Smooth muscle cell (in vitro differentiated cells): ENCODE results near the gene DAAM2. TPM values are rescaled to one million over a fixed set of nuclear protein-coding genes. Genes with fewer than 3 reads are reported as not detected.

Experiments used
- DNase-seq: peaks from one replicate; lab custom pipeline; 2025; ENCODE audit not compliant: unreplicated experiment; lab: John Stamatoyannopoulos, UW
- H2AFZ ChIP-seq: fragments of 200-600 bp; sonication (generic); 2 replicates; pipeline ENCODE4 v1.6.0; 2016; ENCODE audit warnings: antibody characterized with exemption, low read depth, mild to moderate bottlenecking
- H3F3A ChIP-seq: fragments of 200-600 bp; sonication (generic); 2 replicates; pipeline ENCODE4 v1.6.0; 2017; ENCODE audit warnings: antibody characterized with exemption, low read depth
- H3K27ac ChIP-seq: fragments of 200-600 bp; sonication (generic); 2 replicates; pipeline ENCODE4 v1.5.1; 2016; ENCODE audit warnings: low read depth, mild to moderate bottlenecking
- H3K27me3 ChIP-seq: fragments of 200-600 bp; sonication (generic); 2 replicates; pipeline ENCODE4 v1.6.1; 2016; ENCODE audit warnings: low read depth, mild to moderate bottlenecking
- H3K36me3 ChIP-seq: fragments of 200-600 bp; sonication (generic); 2 replicates; pipeline ENCODE4 v1.5.1; 2016; ENCODE audit warnings: low read depth
- H3K4me1 ChIP-seq: fragments of 200-600 bp; sonication (generic); 2 replicates; pipeline ENCODE4 v1.5.1; 2016; ENCODE audit warnings: low read depth
- H3K4me2 ChIP-seq: fragments of 200-600 bp; sonication (generic); 2 replicates; pipeline ENCODE4 v1.6.0; 2016; ENCODE audit warnings: mild to moderate bottlenecking
- H3K4me3 ChIP-seq: fragments of 200-600 bp; sonication (generic); 2 replicates; pipeline ENCODE4 v1.5.1; 2016; ENCODE audit warnings: mild to moderate bottlenecking
- H3K79me2 ChIP-seq: fragments of 200-600 bp; sonication (generic); 2 replicates; pipeline ENCODE4 v1.6.0; 2016; ENCODE audit warnings: low read depth, mild to moderate bottlenecking
- H3K9ac ChIP-seq: fragments of 200-600 bp; sonication (generic); 2 replicates; pipeline ENCODE4 v1.6.0; 2016; ENCODE audit warnings: low read depth
- H3K9me3 ChIP-seq: fragments of 200-600 bp; sonication (generic); replicated peaks from 2 replicates; pipeline ENCODE4 v1.5.1; 2016; ENCODE audit warnings: low read depth
- H4K20me1 ChIP-seq: fragments of 200-600 bp; sonication (generic); 2 replicates; pipeline ENCODE4 v1.6.0; 2016; ENCODE audit warnings: low read depth
- CTCF ChIP-seq: fragments of 200-600 bp; sonication (generic); IDR thresholded peaks from 2 replicates; pipeline ENCODE4 v1.5.1; 2017; ENCODE audit warnings: borderline replicate concordance, mild to moderate bottlenecking, antibody characterized with exemption; ENCODE audit not compliant: insufficient read depth, poor library complexity, severe bottlenecking
- WGBS: methylation state at CpG from one replicate; pipeline ENCODE4 v1.1.7; 2016; ENCODE audit warnings: low lambda C conversion rate; 5-methylcytosine and 5-hydroxymethylcytosine counted together
- polyA plus RNA-seq: library from polyadenylated mRNA; unstranded; fragments of >200 nt; fragmentation: Nextera tagmentation; extraction: Ambion mirVana; gene quantifications from 2 replicates; pipeline ENCODE4 v1.2.1, GENCODE V29; 2016
- total RNA-seq: library from RNA; depleted of rRNA; stranded (reverse); fragments of >200 nt; gene quantifications from 2 replicates; pipeline ENCODE4 v1.2.3, GENCODE V29; 2014

DAAM2 gene
- total and polyA plus RNA-seq, 2 experiments from 2014 or later = 26.5 to 29.8 TPM

GRCh38 chr6:39931607-39932006 is 139.4 kb downstream of the DAAM2 start:
- Histone ChIP-seq H4K20me1 (no peaks in the 10 kb centered on the region), H3F3A (no peaks in the 10 kb centered on the region), H3K4me2 (no peak overlapping the region), H3K9me3 (no peaks in the 10 kb centered on the region), H2AFZ (no peak overlapping the region), H3K9ac (no peak overlapping the region), H3K4me3 (no peak overlapping the region), H3K4me1 (peaks cover 6% of the 10 kb centered on the region), H3K27ac (no peak overlapping the region), H3K36me3 (no peaks in the 10 kb centered on the region), H3K27me3 (no peaks in the 10 kb centered on the region), H3K79me2 (no peaks in the 10 kb centered on the region)
- 100% methylated on average over 1 of the region's 1 CpG for WGBS
- no peak for TF ChIP-seq CTCF
- no peak for DNase-seq

GRCh38 chr6:39932386-39932910 is 140.3 kb downstream of the DAAM2 start:
- H3K9me3 ChIP-seq = no peaks in the 10 kb centered on the region
- no peak overlapping the region for H3K4me2 ChIP-seq
- DNase-seq = no peak
- TF ChIP-seq CTCF = no peak
- H2AFZ ChIP-seq = no peak overlapping the region
- H3K4me3 ChIP-seq = no peak overlapping the region
- H3K79me2 ChIP-seq = no peaks in the 10 kb centered on the region
- H3F3A ChIP-seq = no peaks in the 10 kb centered on the region
- WGBS = 96% methylated on average over 8 of the region's 8 CpGs
- H4K20me1 ChIP-seq = no peaks in the 10 kb centered on the region
- no peaks in the 10 kb centered on the region for H3K36me3 ChIP-seq
- H3K4me1 ChIP-seq = peaks cover 6% of the 10 kb centered on the region
- H3K27ac ChIP-seq = no peak overlapping the region
- no peak overlapping the region for H3K9ac ChIP-seq
- no peaks in the 10 kb centered on the region for H3K27me3 ChIP-seq

GRCh38 chr6:39933669-39934130 is 141.5 kb downstream of the DAAM2 start:
- no peak for TF ChIP-seq CTCF
- peak overlapping the region; percentile 88 for H3K4me3 ChIP-seq
- peaks cover 6% of the 10 kb centered on the region for H3K4me1 ChIP-seq
- H3K27me3 ChIP-seq = no peaks in the 10 kb centered on the region
- no peak overlapping the region for H3K27ac ChIP-seq
- no peaks in the 10 kb centered on the region for H4K20me1 ChIP-seq
- no peaks in the 10 kb centered on the region for H3K9me3 ChIP-seq
- no peaks in the 10 kb centered on the region for H3F3A ChIP-seq
- 24% methylated on average over 9 of the region's 9 CpGs for WGBS
- peak overlapping the region; percentile 96 for H2AFZ ChIP-seq
- peak overlapping the region; percentile 48 for H3K9ac ChIP-seq
- H3K36me3 ChIP-seq = no peaks in the 10 kb centered on the region
- no peak for DNase-seq
- no peaks in the 10 kb centered on the region for H3K79me2 ChIP-seq
- peak overlapping the region; percentile 89 for H3K4me2 ChIP-seq

- Histone ChIP-seq H3K79me2 (no peaks in the 10 kb centered on the region), H3K27me3 (no peaks in the 10 kb centered on the region), H3K4me2 (peak within 1 kb of the TSS; percentile 89), H2AFZ (peak within 1 kb of the TSS; percentile 96), H3K27ac (no peak within 1 kb of the TSS), H4K20me1 (no peaks in the 10 kb centered on the region), H3F3A (no peaks in the 10 kb centered on the region), H3K9ac (peak within 1 kb of the TSS; percentile 48), H3K36me3 (no peaks in the 10 kb centered on the region), H3K4me3 (peak within 1 kb of the TSS; percentile 88), H3K9me3 (no peaks in the 10 kb centered on the region), H3K4me1 (peaks cover 6% of the 10 kb centered on the region)
- peak; percentile 23 for DNase-seq
- WGBS = 1% methylated on average over 42 of the region's 46 CpGs
- TF ChIP-seq CTCF = no peak
Measured at GRCh38 chr6:39934131-39934757, 142.1 kb downstream of the DAAM2 start, which contains the start of gene MOCS1. MOCS1 (minus strand) TSS chr6:39934462; CDS start chr6:39934417, 45 bp downstream.
